NB4 (cell line): Measurements from ENCODE around the gene MRTFA.

Experiments used
- CTCF ChIP-seq: IDR thresholded peaks from one replicate; pipeline ENCODE4 v1.5.1; 2012; ENCODE audit warnings: low read depth, low read length
- MAX ChIP-seq: IDR thresholded peaks from 2 replicates; pipeline ENCODE4 v1.6.1; 2011; ENCODE audit warnings: low read depth, low read length
- MYC ChIP-seq: IDR thresholded peaks from 2 replicates; pipeline ENCODE4 v1.6.1; 2011; ENCODE audit warnings: low read depth, low read length
- POLR2A ChIP-seq: IDR thresholded peaks from 2 replicates; pipeline ENCODE4 v1.6.1; 2011; ENCODE audit warnings: mild to moderate bottlenecking; ENCODE audit not compliant: insufficient read length; ENCODE audit errors: extremely low read depth

DNA sequence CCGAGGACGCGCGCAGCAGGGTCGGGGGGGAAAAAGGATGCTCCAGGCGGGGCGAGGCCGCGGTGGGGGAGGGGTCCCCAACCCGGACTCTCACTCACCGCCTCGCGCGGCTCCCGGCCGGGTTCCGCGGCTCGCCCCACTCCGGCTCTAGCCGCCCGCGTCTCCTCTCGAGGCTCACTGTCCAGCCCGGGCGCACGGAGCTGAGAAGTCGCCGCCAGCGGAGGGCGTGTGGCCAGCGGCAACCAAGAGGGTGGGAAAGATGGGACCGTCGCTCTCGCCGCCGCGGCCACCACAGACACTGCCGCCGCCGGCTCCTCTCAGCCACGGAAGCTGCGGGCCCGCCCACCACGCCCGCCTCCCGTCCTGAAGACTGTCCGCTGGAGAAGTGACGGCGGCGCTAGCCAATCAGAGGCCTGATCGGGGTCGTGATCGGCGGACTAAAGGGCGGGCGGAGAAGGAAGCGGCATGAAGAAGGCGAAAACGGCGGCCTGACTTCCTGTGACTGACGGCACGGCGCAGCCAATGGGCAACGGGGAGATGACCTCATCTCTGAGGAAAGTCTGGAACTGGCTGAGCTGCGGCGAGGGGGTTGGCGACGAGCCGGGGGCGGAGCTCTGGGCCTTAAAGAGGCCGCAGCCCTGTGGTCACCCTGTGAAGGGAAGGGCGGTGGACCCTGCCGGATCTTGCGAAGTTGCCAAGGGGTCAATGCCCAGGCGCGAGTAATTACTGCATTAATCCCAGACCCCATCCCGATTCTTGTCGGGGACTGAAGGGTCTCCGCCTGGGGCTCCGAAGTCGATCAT is at the start of gene MRTFA:
- TF ChIP-seq CTCF (no peak), MAX (no peak), POLR2A (peak; percentile 55), MYC (no peak)
